ENCODE data around the gene LRP3.
"Not testable (repeated sequence)": the region's sequence is repeated elsewhere in the genome, so short reads cannot be mapped to it uniquely, and the experiment has no call there.

- not testable (repeated sequence) for TF ChIP-seq CTCF (IDR thresholded peaks at IDR 0.05; ENCODE audit: insufficient read depth, low read depth, low read length); EZH2 (IDR thresholded peaks at IDR 0.05; ENCODE audit: insufficient read depth, low read length)
Observed at GRCh38 chr19:33191092-33191491, 3.0 kb upstream of the LRP3 start.

Measured in astrocyte (in vitro differentiated cells and primary cell).